Gastroesophageal sphincter (tissue), 4 donors: ENCODE results near the gene SGCE. TPM values are rescaled to one million over a fixed set of nuclear protein-coding genes. Genes with fewer than 3 reads are reported as not detected.

Experiments used
- ATAC-seq: fragments of 150-250 bp; one replicate; pipeline ENCODE4 v1.9.1; 2016; ENCODE audit warnings: mild to moderate bottlenecking, moderate library complexity
- H3K27ac ChIP-seq, 4 donors: fragments of 200-600 bp; sonication (generic) in 3 of 4; 1 replicate in 3 of 4; 2 replicates in 1 of 4; pipeline ENCODE4 v1.5.1; 2016 to 2019
- H3K27me3 ChIP-seq: fragments of 200-600 bp; sonication (generic); one replicate; pipeline ENCODE4 v1.5.1; 2019
- H3K36me3 ChIP-seq, 2 donors: fragments of 200-600 bp; sonication (generic); one replicate each; pipeline ENCODE4 v1.5.1; 2019; ENCODE audit warnings: control low read depth in 1 of 2
- H3K4me1 ChIP-seq, 3 donors: fragments of 200-600 bp; sonication (generic); 1 replicate in 2 of 3; 2 replicates in 1 of 3; pipeline ENCODE4 v1.5.1; 2016 to 2019; ENCODE audit warnings: control low read depth in 2 of 3
- H3K4me3 ChIP-seq, 2 donors: fragments of 200-600 bp; sonication (generic); one replicate each; pipeline ENCODE4 v1.5.1; 2019; ENCODE audit warnings: mild to moderate bottlenecking in 1 of 2, moderate library complexity in 1 of 2
- H3K9me3 ChIP-seq, 3 donors: fragments of 200-600 bp; sonication (generic); one replicate each; pipeline ENCODE4 v1.5.1; 2017 to 2019; ENCODE audit warnings: control low read depth in 2 of 3
- EP300 ChIP-seq: sonication (generic); formaldehyde crosslinking; IDR thresholded peaks from one replicate; pipeline ENCODE4 v1.6.1; 2017; ENCODE audit warnings: antibody characterized with exemption, mild to moderate bottlenecking
- POLR2A ChIP-seq, 2 donors: fragments of 450-650 bp; IDR thresholded peaks; one replicate each; pipeline ENCODE4 v1.6.1; 2017; ENCODE audit warnings: antibody characterized with exemption in 2 of 2, mild to moderate bottlenecking in 2 of 2, moderate library complexity in 1 of 2
- POLR2AphosphoS5 ChIP-seq: sonication (generic); formaldehyde crosslinking; IDR thresholded peaks from one replicate; pipeline ENCODE4 v1.6.1; 2017; ENCODE audit warnings: antibody characterized with exemption
- WGBS, 2 donors: methylation state at CpG; one replicate each; pipeline ENCODE4 v1.1.5; 2018; ENCODE audit warnings: low coverage in 1 of 2; 5-methylcytosine and 5-hydroxymethylcytosine counted together
- total RNA-seq, 4 donors: library from RNA; depleted of rRNA; stranded (reverse); fragments of >200 nt; gene quantifications; one replicate each; pipeline ENCODE4 v1.1.0, GENCODE V29; 2016
- TF ChIP-seq, protein P1 (sequence below), 4 experiments: fragments of 200-600 bp in 2 of 4; fragments of 450-650 bp in 2 of 4; sonication (generic) in 1 of 4; IDR thresholded peaks; one replicate each; pipeline ENCODE4 v1.5.1; 2017 to 2019; ENCODE audit warnings: antibody characterized with exemption in 4 of 4, mild to moderate bottlenecking in 2 of 4, moderate library complexity in 2 of 4

SGCE gene
- total RNA-seq, 4 donors from 2014 or later: 92.5 to 138 (median 123) TPM

DNA sequence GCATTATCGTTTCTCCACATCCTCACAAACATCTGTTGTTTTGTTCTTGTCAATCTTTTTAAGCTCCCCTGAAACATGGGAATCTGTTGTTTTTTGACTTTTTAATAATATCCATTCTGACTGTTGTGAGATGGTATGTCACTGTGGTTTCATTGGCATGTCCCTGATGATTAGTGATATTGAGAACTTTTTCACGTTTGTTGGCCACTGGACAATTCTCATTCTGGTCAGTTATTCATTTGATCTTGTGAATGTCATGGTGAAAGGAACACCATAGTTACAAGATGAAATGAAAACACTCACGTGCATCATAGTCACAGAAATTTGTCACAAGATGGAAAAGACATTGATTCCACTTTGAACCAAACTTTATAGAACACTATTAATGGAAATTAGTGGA is 20.5 kb upstream of the SGCE start:
- WGBS, 2 donors: 73 to 75% methylated on average over 2 to 3 of the region's 3 CpGs
- Histone ChIP-seq H3K27ac (no peak overlapping the region), H3K4me3 (no peak overlapping the region), H3K36me3 (no peaks in the 10 kb centered on the region), H3K27me3 (no peaks in the 10 kb centered on the region), H3K4me1 (no peaks in the 10 kb centered on the region), H3K9me3 (no peaks in the 10 kb centered on the region)
- no peak for ATAC-seq
- TF ChIP-seq POLR2AphosphoS5 (no peak), EP300 (no peak), POLR2A (IDR thresholded peaks at IDR 0.05) (no peak)
- TF ChIP-seq, protein P1, sequence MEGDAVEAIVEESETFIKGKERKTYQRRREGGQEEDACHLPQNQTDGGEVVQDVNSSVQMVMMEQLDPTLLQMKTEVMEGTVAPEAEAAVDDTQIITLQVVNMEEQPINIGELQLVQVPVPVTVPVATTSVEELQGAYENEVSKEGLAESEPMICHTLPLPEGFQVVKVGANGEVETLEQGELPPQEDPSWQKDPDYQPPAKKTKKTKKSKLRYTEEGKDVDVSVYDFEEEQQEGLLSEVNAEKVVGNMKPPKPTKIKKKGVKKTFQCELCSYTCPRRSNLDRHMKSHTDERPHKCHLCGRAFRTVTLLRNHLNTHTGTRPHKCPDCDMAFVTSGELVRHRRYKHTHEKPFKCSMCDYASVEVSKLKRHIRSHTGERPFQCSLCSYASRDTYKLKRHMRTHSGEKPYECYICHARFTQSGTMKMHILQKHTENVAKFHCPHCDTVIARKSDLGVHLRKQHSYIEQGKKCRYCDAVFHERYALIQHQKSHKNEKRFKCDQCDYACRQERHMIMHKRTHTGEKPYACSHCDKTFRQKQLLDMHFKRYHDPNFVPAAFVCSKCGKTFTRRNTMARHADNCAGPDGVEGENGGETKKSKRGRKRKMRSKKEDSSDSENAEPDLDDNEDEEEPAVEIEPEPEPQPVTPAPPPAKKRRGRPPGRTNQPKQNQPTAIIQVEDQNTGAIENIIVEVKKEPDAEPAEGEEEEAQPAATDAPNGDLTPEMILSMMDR (IDR thresholded peaks at IDR 0.05): no peak

DNA sequence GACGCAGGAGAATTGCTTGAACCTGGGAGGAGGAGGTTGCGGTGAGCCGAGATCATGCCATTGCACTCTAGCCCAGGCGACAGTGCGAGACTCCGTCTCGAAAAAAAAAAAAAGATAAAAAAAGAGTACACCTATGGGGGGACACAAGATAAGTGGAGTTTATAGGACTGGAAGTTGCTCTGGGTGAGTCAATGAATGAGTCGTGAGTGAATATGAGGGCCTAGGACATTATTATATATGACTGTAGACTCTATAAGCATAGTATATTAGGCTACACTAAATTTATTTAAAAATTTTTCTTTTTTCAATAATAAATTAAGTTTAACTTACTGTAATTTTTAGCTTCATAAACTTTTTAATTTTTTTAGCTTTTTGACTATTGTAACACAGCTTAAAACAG is 19.4 kb upstream of the SGCE start:
- Histone ChIP-seq H3K36me3 (no peaks in the 10 kb centered on the region), H3K27ac (no peak overlapping the region), H3K9me3 (no peaks in the 10 kb centered on the region), H3K4me3 (no peak overlapping the region), H3K4me1 (no peaks in the 10 kb centered on the region), H3K27me3 (no peaks in the 10 kb centered on the region)
- ATAC-seq: no peak
- no peak for TF ChIP-seq EP300
- TF ChIP-seq POLR2AphosphoS5: no peak
- TF ChIP-seq, protein P1 (IDR thresholded peaks at IDR 0.05): no peak
- TF ChIP-seq POLR2A (IDR thresholded peaks at IDR 0.05): no peak
- WGBS, 2 donors: 95% methylated on average over 7 to 8 of the region's 8 CpGs

DNA sequence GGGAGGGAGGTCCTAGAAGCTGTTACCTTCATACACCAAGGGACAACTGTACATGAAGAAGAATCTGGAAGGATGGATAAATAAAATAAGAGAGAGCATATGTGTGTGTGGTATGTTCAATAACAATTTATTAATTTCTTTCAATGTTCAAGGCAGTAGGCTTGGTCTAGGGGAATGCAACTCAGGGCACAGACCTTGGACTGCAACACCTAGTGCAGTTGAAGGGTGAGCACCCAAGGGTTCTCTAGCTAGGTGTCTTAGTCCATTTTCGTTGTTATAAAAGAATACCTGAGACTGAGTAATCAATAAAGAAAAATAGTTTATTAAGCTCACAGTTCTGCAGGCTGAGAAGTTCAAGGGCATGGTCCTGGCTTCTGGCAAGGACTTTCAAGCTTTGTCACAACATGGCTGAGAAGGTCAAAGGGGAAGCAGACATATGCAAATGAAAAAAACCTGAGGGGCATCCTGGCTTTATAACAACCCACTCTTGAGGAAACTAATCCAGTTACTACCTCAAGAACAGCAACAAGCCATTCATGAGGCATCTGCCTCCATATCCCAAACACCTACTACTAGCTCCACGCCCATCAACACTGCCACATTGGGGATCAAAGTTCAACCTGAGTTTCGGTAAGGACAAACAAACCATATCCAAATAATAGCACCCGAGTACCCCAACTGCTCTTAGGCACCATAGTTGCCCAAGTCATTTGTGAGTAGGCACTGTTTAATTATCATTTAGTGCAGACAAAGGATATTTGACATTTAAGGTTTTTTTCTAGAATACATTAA is 15.7 kb upstream of the SGCE start:
- H3K4me3 ChIP-seq: no peak overlapping the region
- no peaks in the 10 kb centered on the region for H3K4me1 ChIP-seq
- WGBS, 2 donors: 75 to 92% methylated on average over 1 to 4 of the region's 4 CpGs
- no peaks in the 10 kb centered on the region for H3K27me3 ChIP-seq
- no peaks in the 10 kb centered on the region for H3K36me3 ChIP-seq
- H3K9me3 ChIP-seq: no peaks in the 10 kb centered on the region
- no peak overlapping the region for H3K27ac ChIP-seq
- ATAC-seq: no peak
- TF ChIP-seq POLR2AphosphoS5 (no peak), POLR2A (IDR thresholded peaks at IDR 0.05) (no peak), EP300 (no peak)
- TF ChIP-seq, protein P1 (IDR thresholded peaks at IDR 0.05): no peak

DNA sequence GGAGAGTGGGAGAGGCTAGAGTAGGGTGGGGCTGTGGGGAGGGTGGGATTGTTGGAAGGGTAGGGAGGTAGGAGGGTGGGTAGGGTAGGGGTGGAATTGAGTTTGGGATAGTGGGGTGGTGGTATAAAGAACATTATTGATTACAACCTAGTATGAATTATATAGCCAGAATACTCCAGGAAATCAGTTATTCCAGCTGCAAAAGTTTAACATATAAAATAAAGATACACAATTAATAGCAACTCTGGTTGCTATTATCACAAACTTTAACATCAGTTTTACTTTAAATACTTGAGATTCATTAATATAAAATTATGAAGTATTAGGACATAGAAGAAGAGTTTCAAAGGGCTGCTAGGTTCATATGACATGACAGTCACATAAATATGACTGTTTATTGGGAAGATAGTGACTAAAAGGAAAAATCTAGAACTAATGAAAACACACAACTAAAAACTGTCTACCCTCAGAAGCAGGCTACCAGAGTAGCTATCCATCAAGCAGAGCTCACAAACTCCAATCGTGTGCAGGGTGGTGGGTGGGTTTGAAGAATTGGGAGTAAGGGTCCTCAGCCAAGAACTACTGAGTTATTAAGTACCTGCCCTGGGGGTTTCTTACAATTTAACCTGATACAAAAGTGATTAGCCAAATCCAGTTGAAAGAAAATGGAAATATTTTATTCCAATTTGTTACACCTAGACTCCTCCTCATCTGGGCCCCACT is 14.0 kb upstream of the SGCE start:
- 80 to 86% methylated on average over 1 of the region's 1 CpG for WGBS, 2 donors
- ATAC-seq: no peak
- TF ChIP-seq, protein P1 (IDR thresholded peaks at IDR 0.05): no peak
- TF ChIP-seq EP300 (no peak), POLR2AphosphoS5 (no peak), POLR2A (IDR thresholded peaks at IDR 0.05) (no peak)
- H3K9me3 ChIP-seq: no peaks in the 10 kb centered on the region
- no peaks in the 10 kb centered on the region for H3K36me3 ChIP-seq
- H3K4me3 ChIP-seq: no peak overlapping the region
- H3K27me3 ChIP-seq: no peaks in the 10 kb centered on the region
- H3K27ac ChIP-seq: no peak overlapping the region
- no peaks in the 10 kb centered on the region for H3K4me1 ChIP-seq
